GM12878 (cell line): ENCODE results near the gene ARID5B. TPM values are rescaled to one million over a fixed set of nuclear protein-coding genes. Genes with fewer than 3 reads are reported as not detected.

Experiments
- ATAC-seq: fragments of 200-7000 bp; cut with Tn5 transposase; 3 replicates; pipeline ENCODE4 v1.9.1; 2020; ENCODE audit warnings: mild to moderate bottlenecking, moderate library complexity
- BruUV-seq: library from RNA; stranded (reverse); fragments of 400-500 nt; replicated peaks from 2 replicates; lab custom pipeline; 2021; lab: Mats Ljungman, UMichigan
- CTCF ChIA-PET: fragments of 300-600 bp; sonication (Branson Sonifier 250); formaldehyde crosslinking; extraction: SDS; loops from one replicate; lab custom pipeline; 2021; ENCODE audit warnings: inconsistent platforms; lab: Yijun Ruan, JAX
- POLR2A ChIA-PET: fragments of 350-600 bp; formaldehyde crosslinking; extraction: SDS; loops from one replicate; lab custom pipeline; 2021; ENCODE audit warnings: inconsistent platforms; lab: Charles Lee
- RAD21 ChIA-PET: fragments of 300-600 bp; sonication (Branson Sonifier 250); formaldehyde crosslinking; loops from one replicate; lab custom pipeline; 2023; ENCODE audit warnings: antibody characterized with exemption; ENCODE audit not compliant: unreplicated experiment; lab: Charles Lee
- SMC1A ChIA-PET: fragments of 300-600 bp; sonication (Branson Sonifier 250); formaldehyde crosslinking; loops from one replicate; lab custom pipeline; 2023; ENCODE audit not compliant: unreplicated experiment, uncharacterized antibody; lab: Charles Lee
- DNase-seq: peaks from one replicate; pipeline ENCODE4 v3.0.0-alpha.2; 2011; ENCODE audit warnings: low read depth, low spot score
- FAIRE-seq: peaks from 3 replicates; lab custom pipeline; 2011; peaks lifted over from hg19 to GRCh38; lab: Jason Lieb, UNC
- H2AFZ ChIP-seq: 2 replicates; pipeline ENCODE4 v1.6.0; 2011; ENCODE audit warnings: low read depth, low read length, control low read depth; ENCODE audit not compliant: control insufficient read depth
- H3K27ac ChIP-seq: 2 replicates; pipeline ENCODE4 v1.5.1; 2011; ENCODE audit warnings: control low read depth; ENCODE audit not compliant: control insufficient read depth, insufficient read depth
- H3K27me3 ChIP-seq, 2 experiments: replicated peaks in 1 of 2; 2 replicates each; pipeline versions ENCODE4 v1.6.0 to v1.6.1; 2011; ENCODE audit warnings: low read length in 1 of 2; ENCODE audit not compliant: control insufficient read depth in 2 of 2, insufficient read depth in 2 of 2
- H3K36me3 ChIP-seq, 2 experiments: 2 replicates each; pipeline ENCODE4 v1.5.1; 2011; ENCODE audit warnings: low read length in 1 of 2; ENCODE audit not compliant: control insufficient read depth in 2 of 2, insufficient read depth in 2 of 2
- H3K4me1 ChIP-seq: 2 replicates; pipeline ENCODE4 v1.6.1; 2011; ENCODE audit warnings: mild to moderate bottlenecking, low read length, moderate library complexity, mixed read lengths; ENCODE audit not compliant: control insufficient read depth, insufficient read depth
- H3K4me2 ChIP-seq: 2 replicates; pipeline ENCODE4 v1.6.0; 2011; ENCODE audit warnings: control low read depth; ENCODE audit not compliant: control insufficient read depth, insufficient read depth
- H3K4me3 ChIP-seq: fragments of 200-600 bp; sonication (generic); 2 replicates; pipeline ENCODE4 v1.5.1; 2016
- H3K79me2 ChIP-seq: 2 replicates; pipeline ENCODE4 v1.6.0; 2011; ENCODE audit warnings: low read length; ENCODE audit not compliant: control insufficient read depth, insufficient read depth
- H3K9ac ChIP-seq: 2 replicates; pipeline ENCODE4 v1.8.0; 2011; ENCODE audit warnings: low read length, control low read depth, mixed read lengths; ENCODE audit not compliant: control insufficient read depth, insufficient read depth
- H3K9me3 ChIP-seq: replicated peaks from 3 replicates; pipeline ENCODE4 v1.5.1; 2011; ENCODE audit warnings: mild to moderate bottlenecking, low read length; ENCODE audit not compliant: control insufficient read depth, insufficient read depth
- H4K20me1 ChIP-seq: 2 replicates; pipeline ENCODE4 v1.6.0; 2011; ENCODE audit not compliant: control insufficient read depth, insufficient read depth
- CEBPB ChIP-seq, 2 experiments: fragments of 150-350 bp in 1 of 2; IDR thresholded peaks; 2 replicates each; pipeline ENCODE4 v1.6.1; 2012 to 2014; ENCODE audit warnings: low read depth in 2 of 2, low read length in 2 of 2, borderline replicate concordance in 1 of 2, inconsistent platforms in 1 of 2
- FOXK2 ChIP-seq: fragments of 450-650 bp; IDR thresholded peaks from 2 replicates; pipeline ENCODE4 v1.6.1; 2017; ENCODE audit warnings: mild to moderate bottlenecking, moderate library complexity
- HDAC2 ChIP-seq: fragments of 200-600 bp; sonication (generic); IDR thresholded peaks from 2 replicates; pipeline ENCODE4 v1.6.1; 2017
- NBN ChIP-seq: fragments of 450-650 bp; IDR thresholded peaks from 2 replicates; pipeline ENCODE4 v1.6.1; 2016
- NFYA ChIP-seq: IDR thresholded peaks from 2 replicates; pipeline ENCODE4 v1.6.1; 2011; ENCODE audit warnings: low read depth, mild to moderate bottlenecking, low read length, improper control_type of control experiment, borderline replicate concordance
- PAX5 ChIP-seq: IDR thresholded peaks from 2 replicates; pipeline ENCODE4 v1.6.1; 2011; ENCODE audit warnings: low read depth, low read length, borderline replicate concordance
- SUPT20H ChIP-seq: IDR thresholded peaks from 2 replicates; pipeline ENCODE4 v1.6.1; 2011; ENCODE audit warnings: low read depth, mild to moderate bottlenecking, low read length, moderate library complexity, borderline replicate concordance; ENCODE audit not compliant: control insufficient read depth
- SUZ12 ChIP-seq: fragments of 200-600 bp; sonication (generic); IDR thresholded peaks from one replicate; pipeline ENCODE4 v1.6.1; 2018; ENCODE audit warnings: antibody characterized with exemption, mild to moderate bottlenecking; ENCODE audit not compliant: unreplicated experiment
- ZNF24 ChIP-seq: fragments of 450-650 bp; IDR thresholded peaks from 2 replicates; pipeline ENCODE4 v1.6.1; 2017; ENCODE audit warnings: antibody characterized with exemption, mild to moderate bottlenecking
- WGBS: methylation state at CpG from one replicate; pipeline ENCODE4 v1.1.6; 2016; ENCODE audit warnings: low lambda C conversion rate; ENCODE audit not compliant: insufficient replicate concordance, insufficient coverage; ENCODE audit errors: missing lambda C conversion rate; 5-methylcytosine and 5-hydroxymethylcytosine counted together
- in situ Hi-C: fragments of 300-500 bp; cut with MboI; formaldehyde crosslinking; loops from 9 replicates; pipeline ENCODE4 v1.14.3; 2018; ENCODE audit warnings: mixed read lengths
- intact Hi-C: fragments of 100-400 bp; cut with micrococcal nuclease; formaldehyde crosslinking; loops from one replicate; pipeline ENCODE4 v1.14.2; 2022; ENCODE audit not compliant: unreplicated experiment
- polyA plus RNA-seq, 11 experiments: library from polyadenylated mRNA; depleted of rRNA in 4 of 11; unstranded in 6 of 11; stranded (reverse) in 5 of 11; fragments of >200 nt; fragmentation: Nextera tagmentation in 4 of 11; fragmentation: Illumina TruSeq in 1 of 11; extraction: Ambion mirVana in 4 of 11; extraction: Trizol in 1 of 11; gene quantifications; 1 replicate in 1 of 11; 2 replicates in 10 of 11; pipeline versions ENCODE4 v1.2.1 to v1.2.3, GENCODE V29; 2011 to 2016; ENCODE audit warnings: inconsistent platforms in 2 of 11, missing spikeins in 2 of 11, low read depth in 1 of 11
- total RNA-seq, 4 experiments: library from RNA; depleted of rRNA in 3 of 4; stranded (reverse); fragments of >200 nt in 3 of 4; fragmentation: Illumina TruSeq in 1 of 4; extraction: Trizol in 1 of 4; gene quantifications; 2 replicates each; pipeline versions ENCODE4 v1.2.1 to v1.2.3, GENCODE V29; 2013 to 2021
- TF ChIP-seq, protein P1 (sequence below): IDR thresholded peaks from 2 replicates; pipeline ENCODE4 v1.6.1; 2011; ENCODE audit warnings: low read depth, mild to moderate bottlenecking, low read length, moderate library complexity, borderline replicate concordance; ENCODE audit errors: extremely low read depth

The ARID5B gene
- total and polyA plus RNA-seq, 10 of the 15 experiments (the other 5 are each of a cell fraction or from before 2014, with no cell fraction given), result 2.7 to 8.5 (median 6.1) TPM

DNA sequence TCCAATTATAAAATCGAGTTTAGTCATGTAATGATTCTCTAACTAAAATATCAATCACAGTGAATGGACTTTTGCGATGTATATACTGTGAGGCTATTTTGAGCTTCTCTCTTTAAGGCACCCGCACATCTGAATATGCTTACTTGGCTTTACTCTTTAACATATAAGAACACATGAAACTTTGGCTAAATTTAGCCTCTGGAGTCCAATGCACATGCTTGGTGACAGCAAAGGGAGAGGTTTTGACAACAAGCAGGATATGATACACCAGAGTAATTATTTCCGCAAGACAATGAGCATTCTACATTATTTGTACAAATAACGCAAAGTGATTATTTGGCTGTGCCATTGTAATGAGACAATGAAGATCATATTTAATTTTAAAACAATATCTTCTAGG is 72.4 kb downstream of the ARID5B start:
- H3K36me3 ChIP-seq, result peaks cover 0 to 5% of the 10 kb centered on the region in 2 experiments; a peak in 1 of 4 replicates
- no peak overlapping the region for H3K9ac ChIP-seq
- H3K9me3 ChIP-seq, result peaks cover 6% of the 10 kb centered on the region; the same call in 2 of the 3 replicates
- ATAC-seq, result no peak
- POLR2A ChIA-PET, result no interaction called here
- TF ChIP-seq, protein P1, sequence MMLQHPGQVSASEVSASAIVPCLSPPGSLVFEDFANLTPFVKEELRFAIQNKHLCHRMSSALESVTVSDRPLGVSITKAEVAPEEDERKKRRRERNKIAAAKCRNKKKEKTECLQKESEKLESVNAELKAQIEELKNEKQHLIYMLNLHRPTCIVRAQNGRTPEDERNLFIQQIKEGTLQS, result no peak
- no peak for TF ChIP-seq CEBPB (IDR thresholded peaks at IDR 0.05; ENCODE audit: borderline replicate concordance in 1 of 2, low read depth in 2 of 2, low read length in 2 of 2)
- TF ChIP-seq NBN, result no peak
- no peak for TF ChIP-seq SUZ12
- no peak for TF ChIP-seq FOXK2
- TF ChIP-seq NFYA, result no peak
- no peak for TF ChIP-seq ZNF24
- TF ChIP-seq HDAC2, result no peak
- no peak for TF ChIP-seq SUPT20H
- no peak for TF ChIP-seq PAX5
- SMC1A ChIA-PET, result interaction anchor here (1.5 kb wide), 1 partner anchor 9 kb away, joined by 6 read pairs; no protein-coding TSS in a partner anchor
- intact Hi-C loops, result no loop called here
- FAIRE-seq, result no peak
- 41% methylated on average over 5 of the region's 5 CpGs for WGBS
- no TSS peak for BruUV-seq
- RAD21 ChIA-PET, result no interaction called here
- no peaks in the 10 kb centered on the region for H3K27me3 ChIP-seq
- no peak for DNase-seq
- no peaks in the 10 kb centered on the region for H4K20me1 ChIP-seq
- no peak overlapping the region for H3K4me3 ChIP-seq
- H2AFZ ChIP-seq, result no peak overlapping the region
- H3K79me2 ChIP-seq, result peaks cover 42% of the 10 kb centered on the region
- no peak overlapping the region; the same call in 1 of the 2 replicates for H3K27ac ChIP-seq
- H3K4me1 ChIP-seq, result peaks cover 39% of the 10 kb centered on the region
- 0 out of 2 replicates have a peak overlapping the region, but pooled peaks have one; percentile 42 for H3K4me2 ChIP-seq
- CTCF ChIA-PET, result interaction anchor here (1.1 kb wide), 1 partner anchor 10 kb away, joined by 3 read pairs; no protein-coding TSS in a partner anchor
- in situ Hi-C loops, result no loop called here
